Osteoblast (primary cell): ENCODE data around the gene FAM50A. TPM values are rescaled to one million over a fixed set of nuclear protein-coding genes. Genes with fewer than 3 reads are reported as not detected.

Source experiments
- DNase-seq: peaks from one replicate; pipeline ENCODE4 v3.0.0; 2011; ENCODE audit warnings: low spot score, mixed read lengths; ENCODE audit not compliant: insufficient read length; ENCODE audit errors: missing footprints
- H2AFZ ChIP-seq: 2 replicates; pipeline ENCODE4 v1.6.0; 2011; ENCODE audit warnings: mild to moderate bottlenecking, low read length
- H3K27ac ChIP-seq: 2 replicates; pipeline ENCODE4 v1.5.1; 2011; ENCODE audit warnings: mild to moderate bottlenecking, low read depth, low read length, moderate library complexity
- H3K27me3 ChIP-seq: 2 replicates; pipeline ENCODE4 v1.6.0; 2012; ENCODE audit warnings: mild to moderate bottlenecking, control low read depth, inconsistent platforms, low read length, moderate library complexity; ENCODE audit not compliant: insufficient read depth
- H3K36me3 ChIP-seq: 2 replicates; pipeline ENCODE4 v1.5.1; 2011; ENCODE audit warnings: mild to moderate bottlenecking, low read length, control low read depth, moderate library complexity; ENCODE audit not compliant: insufficient read depth
- H3K4me1 ChIP-seq: 2 replicates; pipeline ENCODE4 v1.5.1; 2011; ENCODE audit warnings: mild to moderate bottlenecking, low read length, control low read depth, moderate library complexity; ENCODE audit not compliant: insufficient read depth
- H3K4me2 ChIP-seq: 2 replicates; pipeline ENCODE4 v1.6.0; 2011; ENCODE audit warnings: mild to moderate bottlenecking, low read length; ENCODE audit not compliant: insufficient read depth
- H3K4me3 ChIP-seq: fragments of 200-600 bp; sonication (generic); 3 replicates; pipeline ENCODE4 v1.5.1; 2012; ENCODE audit warnings: mild to moderate bottlenecking, low read length, inconsistent platforms; ENCODE audit not compliant: insufficient read depth
- H3K79me2 ChIP-seq: 2 replicates; pipeline ENCODE4 v1.6.0; 2012; ENCODE audit warnings: mild to moderate bottlenecking, low read length, control low read depth, inconsistent platforms; ENCODE audit not compliant: insufficient read depth
- H3K9me3 ChIP-seq: 2 replicates; pipeline ENCODE4 v1.5.1; 2011; ENCODE audit warnings: low read depth, low read length, control low read depth
- H4K20me1 ChIP-seq: 2 replicates; pipeline ENCODE4 v1.6.0; 2012; ENCODE audit warnings: mild to moderate bottlenecking, low read length, control low read depth; ENCODE audit not compliant: insufficient read depth
- total RNA-seq: library from RNA; depleted of rRNA; stranded (reverse); fragments of >200 nt; gene quantifications from 2 replicates; pipeline ENCODE4 v1.2.3, GENCODE V29; 2012
- TF ChIP-seq, protein P1 (sequence below): IDR thresholded peaks from 2 replicates; pipeline ENCODE4 v1.5.1; 2011; ENCODE audit warnings: mild to moderate bottlenecking, low read depth, low read length, moderate library complexity; ENCODE audit errors: extremely low read depth

The FAM50A gene
- total RNA-seq, 1 donor, result 48.1 TPM

DNA sequence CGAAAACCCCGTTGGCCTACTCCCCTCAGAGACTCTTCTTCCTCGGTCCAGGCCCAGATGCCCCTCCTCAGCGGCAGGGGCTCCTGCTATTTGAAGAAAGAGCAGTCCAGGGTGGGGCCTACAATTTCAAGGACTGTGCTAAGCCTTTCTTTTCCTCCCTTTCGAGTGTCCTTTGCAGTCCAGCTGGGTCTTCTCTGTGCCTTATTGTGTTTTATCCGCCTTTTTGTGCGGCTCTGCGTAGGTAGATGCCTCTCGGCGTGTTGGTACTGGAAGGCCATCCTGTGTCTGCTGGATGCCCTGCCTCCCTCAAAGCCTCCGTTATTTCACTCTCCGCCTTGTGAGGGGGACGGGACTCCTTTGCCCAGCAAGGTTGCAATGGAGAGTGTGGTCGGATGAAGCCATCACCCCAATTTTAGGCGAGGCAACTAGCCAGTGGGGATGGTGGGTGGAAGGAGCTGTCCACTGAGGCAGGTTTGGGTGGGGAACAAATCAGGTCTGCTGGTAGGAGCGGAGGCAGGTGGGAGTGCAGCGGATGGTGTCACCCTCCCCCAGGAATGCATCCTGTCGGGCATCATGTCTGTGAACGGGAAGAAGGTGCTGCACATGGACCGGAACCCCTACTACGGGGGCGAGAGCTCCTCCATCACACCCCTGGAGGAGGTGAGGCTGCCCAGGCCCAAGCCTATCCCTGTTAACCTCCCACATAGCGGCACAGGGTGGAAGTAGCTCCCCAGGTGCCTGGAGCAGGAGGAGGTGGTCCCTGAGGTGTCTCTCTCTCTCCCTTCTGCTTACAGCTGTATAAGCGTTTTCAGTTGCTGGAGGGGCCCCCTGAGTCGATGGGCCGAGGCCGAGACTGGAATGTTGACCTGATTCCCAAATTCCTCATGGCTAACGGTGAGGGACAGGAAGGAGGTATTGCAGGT lies 5.7 kb upstream of the FAM50A start:
- peaks cover 9% of the 10 kb centered on the region for H3K4me1 ChIP-seq
- peak; percentile 87 for DNase-seq
- no peaks in the 10 kb centered on the region for H3K27me3 ChIP-seq
- H3K4me3 ChIP-seq, result peak overlapping the region; percentile 76
- H3K4me2 ChIP-seq, result peak overlapping the region; percentile 85
- H3K9me3 ChIP-seq, result no peaks in the 10 kb centered on the region
- H2AFZ ChIP-seq, result no peak overlapping the region
- H3K79me2 ChIP-seq, result peaks cover 42% of the 10 kb centered on the region
- H4K20me1 ChIP-seq, result peaks cover 29% of the 10 kb centered on the region
- TF ChIP-seq, protein P1, sequence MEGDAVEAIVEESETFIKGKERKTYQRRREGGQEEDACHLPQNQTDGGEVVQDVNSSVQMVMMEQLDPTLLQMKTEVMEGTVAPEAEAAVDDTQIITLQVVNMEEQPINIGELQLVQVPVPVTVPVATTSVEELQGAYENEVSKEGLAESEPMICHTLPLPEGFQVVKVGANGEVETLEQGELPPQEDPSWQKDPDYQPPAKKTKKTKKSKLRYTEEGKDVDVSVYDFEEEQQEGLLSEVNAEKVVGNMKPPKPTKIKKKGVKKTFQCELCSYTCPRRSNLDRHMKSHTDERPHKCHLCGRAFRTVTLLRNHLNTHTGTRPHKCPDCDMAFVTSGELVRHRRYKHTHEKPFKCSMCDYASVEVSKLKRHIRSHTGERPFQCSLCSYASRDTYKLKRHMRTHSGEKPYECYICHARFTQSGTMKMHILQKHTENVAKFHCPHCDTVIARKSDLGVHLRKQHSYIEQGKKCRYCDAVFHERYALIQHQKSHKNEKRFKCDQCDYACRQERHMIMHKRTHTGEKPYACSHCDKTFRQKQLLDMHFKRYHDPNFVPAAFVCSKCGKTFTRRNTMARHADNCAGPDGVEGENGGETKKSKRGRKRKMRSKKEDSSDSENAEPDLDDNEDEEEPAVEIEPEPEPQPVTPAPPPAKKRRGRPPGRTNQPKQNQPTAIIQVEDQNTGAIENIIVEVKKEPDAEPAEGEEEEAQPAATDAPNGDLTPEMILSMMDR, result no peak
- peaks cover 36% of the 10 kb centered on the region for H3K36me3 ChIP-seq
- no peak overlapping the region for H3K27ac ChIP-seq

- Histone ChIP-seq H3K4me2 (no peak overlapping the region), H3K27ac (no peak overlapping the region), H4K20me1 (peaks cover 29% of the 10 kb centered on the region), H3K36me3 (peaks cover 23% of the 10 kb centered on the region), H2AFZ (no peak overlapping the region), H3K27me3 (no peaks in the 10 kb centered on the region), H3K79me2 (peaks cover 48% of the 10 kb centered on the region), H3K4me3 (no peak overlapping the region), H3K9me3 (no peaks in the 10 kb centered on the region), H3K4me1 (peaks cover 12% of the 10 kb centered on the region)
- TF ChIP-seq, protein P1, result no peak
- DNase-seq, result no peak
These were observed 4.1 kb upstream of the FAM50A start for GRCh38 chrX:154439841-154440240.

DNA sequence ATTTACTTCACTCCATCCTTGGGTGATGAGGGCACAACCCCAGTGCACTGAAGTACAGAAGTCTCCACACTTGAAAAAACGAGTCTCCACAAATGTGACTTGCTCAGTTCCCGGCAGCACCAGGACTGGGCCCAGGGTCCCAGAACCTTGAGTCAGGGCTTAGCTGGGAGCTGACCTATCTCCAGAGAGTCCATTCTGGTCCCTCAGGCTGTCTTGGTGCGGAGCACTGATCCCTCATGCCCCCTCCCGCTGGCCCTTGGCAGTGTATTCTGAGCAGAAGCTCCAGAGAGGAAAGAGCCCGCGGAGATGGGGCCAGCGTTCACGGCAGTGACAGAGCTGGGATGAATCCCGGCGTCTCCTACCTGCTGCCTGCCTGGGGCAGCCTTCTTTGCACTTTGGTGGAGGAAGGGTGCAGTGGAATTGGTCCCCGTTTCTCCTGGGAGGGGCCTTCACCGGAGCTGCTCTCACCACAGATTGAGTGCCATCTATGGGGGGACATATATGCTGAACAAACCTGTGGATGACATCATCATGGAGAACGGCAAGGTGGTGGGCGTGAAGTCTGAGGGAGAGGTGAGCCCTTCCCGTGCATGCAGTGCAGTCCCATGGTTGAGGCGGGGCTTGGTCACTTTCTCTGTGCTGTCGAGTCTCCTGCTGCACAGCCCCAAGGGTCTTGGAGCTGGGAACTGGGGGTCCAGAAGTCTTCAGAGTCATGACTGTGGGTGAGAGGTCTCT lies 3.2 kb upstream of the FAM50A start:
- no peaks in the 10 kb centered on the region for H3K27me3 ChIP-seq
- peaks cover 34% of the 10 kb centered on the region for H4K20me1 ChIP-seq
- H3K4me3 ChIP-seq, result no peak overlapping the region
- peaks cover 19% of the 10 kb centered on the region for H3K4me1 ChIP-seq
- peaks cover 58% of the 10 kb centered on the region for H3K79me2 ChIP-seq
- peaks cover 24% of the 10 kb centered on the region for H3K36me3 ChIP-seq
- no peak for DNase-seq
- TF ChIP-seq, protein P1, result no peak
- H2AFZ ChIP-seq, result no peak overlapping the region
- no peaks in the 10 kb centered on the region for H3K9me3 ChIP-seq
- no peak overlapping the region for H3K4me2 ChIP-seq
- no peak overlapping the region for H3K27ac ChIP-seq

DNA sequence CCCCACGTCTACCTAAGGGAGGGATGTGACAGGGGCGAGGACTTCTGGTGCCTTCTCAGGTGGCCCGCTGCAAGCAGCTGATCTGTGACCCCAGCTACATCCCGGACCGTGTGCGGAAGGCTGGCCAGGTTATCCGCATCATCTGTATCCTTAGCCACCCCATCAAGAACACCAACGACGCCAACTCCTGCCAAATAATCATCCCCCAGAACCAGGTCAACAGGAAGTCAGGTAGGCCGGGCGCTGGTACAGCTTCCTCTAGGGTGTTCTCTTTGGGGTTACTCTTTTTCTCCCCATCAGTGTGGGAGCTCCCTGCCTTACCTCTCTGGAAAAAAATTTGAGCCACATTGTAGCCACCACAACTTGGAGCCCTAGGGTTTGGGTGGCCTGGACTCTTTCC lies 2.4 kb upstream of the FAM50A start:
- no peaks in the 10 kb centered on the region for H3K27me3 ChIP-seq
- peaks cover 32% of the 10 kb centered on the region for H3K36me3 ChIP-seq
- H3K27ac ChIP-seq, result no peak overlapping the region
- H3K9me3 ChIP-seq, result no peaks in the 10 kb centered on the region
- H4K20me1 ChIP-seq, result peaks cover 39% of the 10 kb centered on the region
- peaks cover 66% of the 10 kb centered on the region for H3K79me2 ChIP-seq
- peaks cover 19% of the 10 kb centered on the region for H3K4me1 ChIP-seq
- no peak overlapping the region for H3K4me3 ChIP-seq
- no peak for DNase-seq
- H2AFZ ChIP-seq, result no peak overlapping the region
- TF ChIP-seq, protein P1, result no peak
- H3K4me2 ChIP-seq, result no peak overlapping the region
